DND-41 (cell line): ENCODE results near the gene COTL1.

Experiments
- EZH2 ChIP-seq: IDR thresholded peaks from 3 replicates; pipeline ENCODE4 v1.6.1; 2012; ENCODE audit warnings: borderline replicate concordance, low read depth, mild to moderate bottlenecking, moderate library complexity, low read length, inconsistent platforms; ENCODE audit not compliant: severe bottlenecking
- TF ChIP-seq, protein P1 (sequence below): IDR thresholded peaks from 2 replicates; pipeline ENCODE4 v1.5.1; 2012; ENCODE audit warnings: borderline replicate concordance, low read length, moderate library complexity, mild to moderate bottlenecking; ENCODE audit not compliant: poor library complexity, severe bottlenecking; ENCODE audit errors: extremely low read depth

- TF ChIP-seq, protein P1, sequence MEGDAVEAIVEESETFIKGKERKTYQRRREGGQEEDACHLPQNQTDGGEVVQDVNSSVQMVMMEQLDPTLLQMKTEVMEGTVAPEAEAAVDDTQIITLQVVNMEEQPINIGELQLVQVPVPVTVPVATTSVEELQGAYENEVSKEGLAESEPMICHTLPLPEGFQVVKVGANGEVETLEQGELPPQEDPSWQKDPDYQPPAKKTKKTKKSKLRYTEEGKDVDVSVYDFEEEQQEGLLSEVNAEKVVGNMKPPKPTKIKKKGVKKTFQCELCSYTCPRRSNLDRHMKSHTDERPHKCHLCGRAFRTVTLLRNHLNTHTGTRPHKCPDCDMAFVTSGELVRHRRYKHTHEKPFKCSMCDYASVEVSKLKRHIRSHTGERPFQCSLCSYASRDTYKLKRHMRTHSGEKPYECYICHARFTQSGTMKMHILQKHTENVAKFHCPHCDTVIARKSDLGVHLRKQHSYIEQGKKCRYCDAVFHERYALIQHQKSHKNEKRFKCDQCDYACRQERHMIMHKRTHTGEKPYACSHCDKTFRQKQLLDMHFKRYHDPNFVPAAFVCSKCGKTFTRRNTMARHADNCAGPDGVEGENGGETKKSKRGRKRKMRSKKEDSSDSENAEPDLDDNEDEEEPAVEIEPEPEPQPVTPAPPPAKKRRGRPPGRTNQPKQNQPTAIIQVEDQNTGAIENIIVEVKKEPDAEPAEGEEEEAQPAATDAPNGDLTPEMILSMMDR: no peak
- no peak for TF ChIP-seq EZH2
Observed at GRCh38 chr16:84557059-84557458, 60.8 kb downstream of the COTL1 start.
